H7 (cell line): ENCODE data around the gene WDR93. TPM values are rescaled to one million over a fixed set of nuclear protein-coding genes. Genes with fewer than 3 reads are reported as not detected.
"Not testable (repeated sequence)": the region's sequence is repeated elsewhere in the genome, so short reads cannot be mapped to it uniquely, and the experiment has no call there.

Experiments
- DNase-seq: peaks from one replicate; pipeline ENCODE4 v3.0.0; 2012
- H3K27me3 ChIP-seq: 2 replicates; pipeline ENCODE4 v1.6.0; 2011; ENCODE audit warnings: mild to moderate bottlenecking, low read length; ENCODE audit not compliant: control insufficient read depth, insufficient read depth
- H3K36me3 ChIP-seq: replicated peaks from 2 replicates; pipeline ENCODE4 v1.5.1; 2011; ENCODE audit warnings: low read length; ENCODE audit not compliant: control insufficient read depth, insufficient read depth
- H3K4me3 ChIP-seq: 2 replicates; pipeline ENCODE4 v1.5.1; 2011; ENCODE audit warnings: low read depth, mild to moderate bottlenecking, control low read depth, low read length, moderate library complexity; ENCODE audit not compliant: insufficient read depth
- total RNA-seq: library from RNA; depleted of rRNA; stranded (reverse); fragments of >200 nt; shearing (Covaris generic); gene quantifications from 2 replicates; pipeline ENCODE4 v1.2.3, GENCODE V29; 2014

WDR93 gene
- total RNA-seq, 1 experiment from 2014 or later, result not detected

DNA sequence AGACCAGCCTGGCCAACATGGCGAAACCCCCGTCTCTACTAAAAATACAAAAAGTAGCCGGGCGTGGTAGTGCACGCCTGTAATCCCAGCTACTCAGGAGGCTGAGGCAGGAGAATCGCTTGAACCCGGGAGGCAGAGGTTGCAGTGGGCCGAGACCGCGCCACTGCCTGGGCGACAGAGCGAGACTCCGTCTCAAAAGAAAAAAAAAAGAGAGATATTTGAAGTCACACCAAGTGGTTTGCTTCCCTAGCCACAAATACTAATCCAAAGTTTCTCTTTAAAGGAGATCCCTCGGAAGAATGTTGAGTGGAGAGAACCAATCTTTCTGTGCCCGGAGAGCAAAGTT is 708 bp upstream of the WDR93 start:
- H3K36me3 ChIP-seq, H3K27me3 ChIP-seq, DNase-seq: not testable (repeated sequence)
- H3K4me3 ChIP-seq, result peak overlapping the region; percentile 73

DNA sequence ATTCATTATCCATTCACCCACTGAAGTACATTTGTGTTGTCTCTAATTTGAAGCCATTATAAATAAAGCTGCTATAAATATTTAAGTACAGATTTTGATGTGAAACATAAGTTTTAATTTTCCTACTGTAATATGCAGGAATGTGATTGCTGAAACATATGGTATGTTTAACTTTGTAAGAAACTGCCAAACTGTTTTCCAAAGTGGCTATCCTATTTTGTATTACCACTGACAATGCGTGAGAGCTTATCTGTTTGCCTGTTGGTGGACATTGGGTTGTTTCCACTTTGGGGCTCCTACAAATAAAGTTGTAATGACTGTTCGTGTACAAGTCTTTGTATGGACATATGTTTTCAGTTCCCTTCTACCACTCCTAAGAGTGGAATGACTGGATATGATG is 2.5 kb downstream of the WDR93 start:
- no peak for DNase-seq
- Histone ChIP-seq H3K27me3 (no peaks in the 10 kb centered on the region; the same call in 1 of the 2 replicates), H3K36me3 (no peaks in the 10 kb centered on the region), H3K4me3 (no peak overlapping the region)

DNA sequence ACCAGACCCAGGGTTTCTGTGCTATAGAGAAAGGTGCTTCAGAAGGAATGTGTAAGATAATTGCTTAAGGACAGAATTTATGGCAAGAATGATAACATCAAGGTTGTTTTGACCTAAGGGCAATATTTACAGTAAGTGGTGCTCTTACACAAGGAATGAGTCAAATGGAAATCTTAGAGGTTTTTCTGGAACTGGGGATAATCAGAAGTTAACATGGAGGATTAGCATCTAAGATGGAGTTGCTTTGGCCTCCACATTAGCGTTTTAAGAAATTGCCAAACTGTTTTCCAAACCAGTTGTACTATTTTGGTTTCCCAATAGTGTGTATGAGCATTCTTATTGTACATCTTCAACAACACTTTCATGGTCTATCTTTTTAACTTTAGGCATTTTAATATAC is 3.1 kb downstream of the WDR93 start:
- DNase-seq, result no peak
- no peaks in the 10 kb centered on the region; the same call in 1 of the 2 replicates for H3K27me3 ChIP-seq
- H3K4me3 ChIP-seq, result no peak overlapping the region
- no peaks in the 10 kb centered on the region for H3K36me3 ChIP-seq

DNA sequence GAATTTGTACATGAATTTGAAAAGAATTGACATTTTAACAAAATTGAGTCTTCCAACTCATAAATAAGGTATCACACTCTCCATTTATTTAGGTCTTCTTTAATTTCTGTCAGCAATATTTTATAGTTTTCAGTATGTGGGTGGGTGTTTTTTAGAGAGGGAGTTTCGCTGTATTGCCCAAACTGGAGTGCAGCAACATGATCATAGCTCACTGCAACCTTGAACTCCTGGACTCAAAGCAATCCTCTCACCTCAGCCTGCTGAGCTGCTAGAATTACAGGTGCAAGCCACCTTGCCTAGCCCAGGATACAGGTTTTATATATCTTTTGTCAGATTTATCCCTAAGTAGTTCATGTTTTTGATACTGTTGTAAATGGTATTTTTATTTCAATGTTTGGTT is 4.6 kb downstream of the WDR93 start:
- no peaks in the 10 kb centered on the region for H3K36me3 ChIP-seq
- no peak for DNase-seq
- H3K4me3 ChIP-seq, result no peak overlapping the region
- no peaks in the 10 kb centered on the region; the same call in 1 of the 2 replicates for H3K27me3 ChIP-seq

DNA sequence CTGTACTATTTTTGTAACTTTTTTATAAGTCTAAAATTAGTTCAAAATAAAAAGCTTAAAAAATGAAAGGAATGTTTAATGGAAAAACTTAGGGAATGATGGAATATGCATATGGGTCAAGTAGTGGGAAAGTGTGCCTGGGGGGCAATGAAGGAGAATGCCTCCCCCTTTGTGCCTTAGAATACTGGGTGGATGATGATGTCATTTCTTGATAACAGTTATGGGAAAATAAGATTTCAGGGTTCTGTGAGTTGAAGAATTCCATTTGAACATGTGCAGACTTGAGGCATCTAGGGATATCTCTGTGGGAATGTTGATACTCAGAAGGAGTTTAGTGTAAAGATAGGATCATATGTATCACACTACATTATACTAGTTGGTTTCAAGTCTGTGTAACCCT is 13.8 kb downstream of the WDR93 start:
- no peaks in the 10 kb centered on the region for H3K27me3 ChIP-seq
- DNase-seq, result no peak
- no peak overlapping the region for H3K4me3 ChIP-seq
- H3K36me3 ChIP-seq, result no peaks in the 10 kb centered on the region

DNA sequence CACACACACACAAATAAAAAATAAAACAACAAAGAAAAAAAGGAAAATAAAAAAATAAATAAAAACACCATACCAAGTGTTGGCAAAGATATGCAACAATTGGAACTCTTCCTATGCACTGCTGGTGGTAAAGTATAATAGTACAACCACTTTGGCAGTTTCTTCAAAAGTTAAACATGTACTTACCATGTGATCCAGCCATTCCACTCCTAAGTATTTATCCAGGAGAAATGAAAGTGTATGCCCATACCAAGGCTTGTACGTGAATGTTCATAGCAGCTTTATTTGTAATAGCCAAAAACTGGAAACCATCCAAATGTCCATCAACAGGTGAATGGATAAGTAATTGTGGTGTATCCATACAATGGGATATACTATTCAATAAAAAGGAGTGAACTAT is 17.0 kb downstream of the WDR93 start:
- Histone ChIP-seq H3K27me3 (no peaks in the 10 kb centered on the region), H3K36me3 (no peaks in the 10 kb centered on the region), H3K4me3 (no peak overlapping the region)
- no peak for DNase-seq

DNA sequence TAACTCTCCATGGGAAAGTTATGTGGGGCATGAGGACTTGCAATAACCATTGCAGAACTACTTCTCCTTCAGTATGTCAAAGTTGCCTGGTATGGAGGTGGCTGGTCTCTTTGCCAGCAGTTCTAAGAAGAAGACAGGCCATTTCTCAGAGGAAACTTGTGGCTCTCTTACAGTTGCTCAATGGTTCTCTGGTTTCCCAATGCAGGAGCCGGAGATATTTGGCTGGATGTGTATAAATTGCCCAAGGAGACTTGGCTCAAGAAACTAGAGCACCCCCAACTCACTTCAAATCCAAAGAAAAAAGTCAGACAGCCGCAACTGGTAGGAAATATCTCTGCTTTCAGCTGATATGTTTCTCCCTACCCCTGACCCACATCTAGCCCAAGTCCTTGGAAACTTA is 24.2 kb downstream of the WDR93 start:
- Histone ChIP-seq H3K36me3 (no peaks in the 10 kb centered on the region), H3K27me3 (no peaks in the 10 kb centered on the region), H3K4me3 (no peak overlapping the region)
- DNase-seq, result no peak

DNA sequence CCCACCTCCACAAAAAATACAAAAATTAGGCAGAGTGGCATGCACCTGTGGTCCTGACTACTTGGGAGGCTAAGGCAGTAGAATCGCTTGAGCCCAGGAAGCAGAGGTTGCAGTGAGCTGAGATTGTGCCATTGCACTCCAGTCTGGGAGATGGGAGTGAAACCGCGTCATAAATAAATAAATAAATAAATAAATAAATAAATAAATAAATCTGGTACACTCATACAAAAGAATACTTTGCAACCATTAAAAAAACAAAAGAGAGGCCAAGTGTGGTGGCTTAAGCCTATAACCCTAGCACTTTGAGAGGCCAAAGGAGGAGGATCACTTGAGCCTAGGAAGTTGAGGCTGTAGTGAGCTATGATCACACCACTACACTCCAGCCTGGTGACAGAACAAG is 32.4 kb downstream of the WDR93 start:
- Histone ChIP-seq H3K27me3 (no peaks in the 10 kb centered on the region), H3K36me3 (no peaks in the 10 kb centered on the region), H3K4me3 (no peak overlapping the region)
- DNase-seq, result no peak

DNA sequence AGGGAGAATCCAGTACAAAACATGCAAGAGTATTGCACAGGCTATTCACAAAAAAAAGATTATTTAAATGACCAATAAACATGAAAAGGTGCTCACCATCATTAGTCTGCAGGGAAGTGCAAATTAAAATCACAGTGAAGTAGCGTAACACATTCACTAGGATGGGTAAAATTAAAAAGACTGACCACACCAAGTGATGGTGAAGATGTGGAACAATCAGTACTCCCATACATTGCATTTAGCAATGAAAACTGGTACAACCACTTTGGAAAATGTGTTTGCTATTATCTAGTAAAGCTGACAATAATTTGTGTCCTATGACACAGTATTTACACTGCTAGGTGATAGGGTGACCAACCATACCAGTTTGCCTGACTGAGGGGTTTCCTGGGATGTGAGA is 34.0 kb downstream of the WDR93 start:
- Histone ChIP-seq H3K4me3 (no peak overlapping the region), H3K36me3 (no peaks in the 10 kb centered on the region), H3K27me3 (no peaks in the 10 kb centered on the region)
- DNase-seq, result no peak

DNA sequence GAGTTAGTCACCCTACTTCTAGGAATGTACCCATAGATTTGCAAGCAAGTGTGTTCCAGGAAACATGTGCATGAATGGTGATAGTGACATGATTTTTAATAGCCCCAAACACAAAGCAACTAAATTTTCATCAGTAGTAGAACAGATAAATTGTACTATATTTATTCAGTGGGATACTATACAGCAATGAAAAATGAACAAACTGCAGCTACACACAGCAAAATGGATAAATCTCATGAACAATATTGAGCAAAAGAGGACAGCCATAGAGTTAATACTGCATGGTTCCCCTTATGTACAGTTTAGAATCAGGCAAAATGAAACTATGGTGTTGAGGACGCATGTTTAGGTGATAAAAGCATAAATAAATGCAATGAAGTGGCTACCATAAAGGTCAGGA is 34.5 kb downstream of the WDR93 start:
- Histone ChIP-seq H3K4me3 (no peak overlapping the region), H3K36me3 (no peaks in the 10 kb centered on the region), H3K27me3 (no peaks in the 10 kb centered on the region)
- DNase-seq, result no peak

DNA sequence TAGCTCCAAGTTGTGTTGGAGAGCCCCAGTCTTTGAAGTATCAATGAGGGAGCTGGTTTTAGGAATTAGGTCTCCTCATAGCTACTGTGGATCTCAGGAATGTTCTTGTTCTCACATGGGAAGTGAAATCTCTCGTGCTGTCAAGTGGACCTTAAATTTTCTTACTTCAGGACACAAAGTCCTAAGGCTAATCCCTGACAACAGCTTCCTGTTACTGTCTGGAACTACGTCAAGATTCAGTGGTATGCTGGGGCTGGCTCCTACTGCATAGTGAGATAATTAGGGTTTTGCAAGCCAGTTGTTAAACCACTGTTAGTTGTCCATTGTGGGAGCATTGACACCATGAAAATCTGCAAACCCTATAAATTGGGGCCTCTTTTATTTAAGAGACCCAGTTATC is 37.6 kb downstream of the WDR93 start:
- H3K4me3 ChIP-seq, result no peak overlapping the region
- no peak for DNase-seq
- H3K36me3 ChIP-seq, result no peaks in the 10 kb centered on the region

DNA sequence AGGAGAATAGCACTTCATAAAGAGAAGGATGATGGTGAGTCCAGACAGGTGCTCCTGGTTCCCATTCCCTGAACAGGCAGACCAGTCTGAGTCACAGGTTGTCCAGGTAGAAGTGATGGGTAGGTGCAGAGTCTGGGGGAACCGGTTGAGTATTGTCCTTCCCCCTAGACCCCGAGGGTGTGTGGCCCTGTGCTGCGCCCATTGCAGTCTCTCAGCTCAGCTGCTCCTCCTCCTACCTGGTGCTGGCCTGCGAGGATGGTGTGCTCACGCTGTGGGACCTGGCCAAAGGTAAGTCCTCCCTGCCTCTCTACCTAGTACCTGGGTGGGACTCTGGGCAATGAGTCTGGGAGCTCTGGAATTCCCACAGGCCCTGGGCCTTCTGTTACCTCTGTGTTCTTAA is 40.7 kb downstream of the WDR93 start:
- no peak overlapping the region for H3K4me3 ChIP-seq
- no peaks in the 10 kb centered on the region; the same call in 1 of the 2 replicates for H3K27me3 ChIP-seq
- no peaks in the 10 kb centered on the region for H3K36me3 ChIP-seq
- no peak for DNase-seq

More for the DNA sequence above, 37.6 kb downstream of the WDR93 start:
- H3K27me3 ChIP-seq, result no peaks in the 10 kb centered on the region; the same call in 1 of the 2 replicates

DNA sequence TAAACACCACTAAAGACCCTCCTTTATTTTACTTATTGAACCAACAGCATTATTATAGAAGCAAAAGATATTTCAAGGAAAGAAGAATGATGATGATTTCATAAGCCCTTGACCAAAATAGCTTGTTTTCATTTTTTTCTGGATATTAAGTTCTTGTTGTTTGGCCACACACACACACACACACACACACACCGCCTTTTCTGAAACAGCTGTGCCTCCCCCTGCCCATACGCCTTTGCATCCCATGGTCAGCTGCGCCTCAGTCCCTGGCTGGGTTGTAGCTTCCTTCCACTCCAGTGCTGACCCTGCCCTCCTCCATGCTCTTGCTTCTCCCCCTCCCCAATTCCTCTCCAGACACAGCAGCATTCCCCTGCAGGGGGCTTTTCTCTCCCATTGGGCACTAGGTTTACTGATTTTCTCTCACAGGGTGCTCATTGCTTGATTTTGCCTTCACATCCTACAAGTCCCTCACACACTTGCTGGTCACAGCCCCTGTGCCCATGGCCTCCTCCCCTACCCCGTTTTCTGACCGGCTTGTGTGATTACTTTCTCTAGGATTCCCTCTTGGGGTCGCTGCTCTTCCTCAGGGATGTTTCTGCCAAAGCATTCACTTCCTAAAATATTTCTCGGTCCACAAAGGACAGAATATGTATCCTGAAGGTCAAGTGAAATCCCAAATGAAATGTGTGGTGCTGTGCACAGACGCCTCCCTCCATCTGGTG is 42.0 kb downstream of the WDR93 start:
- Histone ChIP-seq H3K27me3 (no peaks in the 10 kb centered on the region; the same call in 1 of the 2 replicates), H3K4me3 (no peak overlapping the region)
- DNase-seq, result peak; percentile 53

DNA sequence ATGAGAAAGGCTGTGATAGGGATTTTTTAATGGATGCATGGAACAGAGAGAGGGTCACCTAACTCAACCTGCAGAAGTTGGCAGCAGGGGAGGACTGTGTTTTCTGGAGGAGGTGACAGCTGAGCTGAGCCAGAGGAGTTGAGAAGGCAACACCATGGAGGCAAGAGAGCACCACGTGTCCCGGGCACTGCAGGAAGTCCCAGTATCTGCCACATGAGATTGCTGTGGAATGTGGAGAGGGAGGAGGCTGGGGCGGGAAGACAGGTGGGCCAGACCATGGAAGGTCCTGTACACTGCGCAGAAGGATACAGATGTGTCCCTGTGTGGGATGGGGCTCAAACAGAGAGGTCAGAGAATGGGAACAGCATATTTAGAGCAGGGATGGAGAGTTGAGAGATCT is 45.2 kb downstream of the WDR93 start:
- no peak for DNase-seq
- H3K27me3 ChIP-seq, result no peaks in the 10 kb centered on the region; the same call in 1 of the 2 replicates
- H3K36me3 ChIP-seq, result no peaks in the 10 kb centered on the region
- no peak overlapping the region for H3K4me3 ChIP-seq

More for the DNA sequence above, 42.0 kb downstream of the WDR93 start:
- H3K36me3 ChIP-seq, result no peaks in the 10 kb centered on the region

DNA sequence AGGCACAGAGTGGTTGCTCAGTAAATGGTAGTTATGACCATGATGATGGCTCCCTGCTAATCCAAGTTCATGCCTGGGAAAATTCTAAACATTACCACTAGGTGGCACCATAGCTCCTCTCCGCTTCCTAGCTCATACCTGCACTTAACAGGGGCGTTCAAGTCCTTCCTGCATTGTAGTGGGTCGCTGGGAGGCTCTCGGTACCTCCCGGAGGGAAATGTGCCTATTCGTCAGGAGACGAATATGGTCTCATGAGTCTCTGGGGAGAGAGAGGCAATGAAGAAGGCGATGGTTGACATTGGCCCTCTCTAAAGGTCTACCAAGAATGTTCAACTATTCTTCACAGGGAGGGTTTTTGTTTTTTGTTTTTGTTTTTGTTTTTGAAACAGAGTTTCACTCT is 49.5 kb downstream of the WDR93 start:
- DNase-seq, result peak; percentile 86
- H3K4me3 ChIP-seq, result no peak overlapping the region
- H3K27me3 ChIP-seq, result peaks cover 2% of the 10 kb centered on the region; the same call in 1 of the 2 replicates
- H3K36me3 ChIP-seq, result no peaks in the 10 kb centered on the region

DNA sequence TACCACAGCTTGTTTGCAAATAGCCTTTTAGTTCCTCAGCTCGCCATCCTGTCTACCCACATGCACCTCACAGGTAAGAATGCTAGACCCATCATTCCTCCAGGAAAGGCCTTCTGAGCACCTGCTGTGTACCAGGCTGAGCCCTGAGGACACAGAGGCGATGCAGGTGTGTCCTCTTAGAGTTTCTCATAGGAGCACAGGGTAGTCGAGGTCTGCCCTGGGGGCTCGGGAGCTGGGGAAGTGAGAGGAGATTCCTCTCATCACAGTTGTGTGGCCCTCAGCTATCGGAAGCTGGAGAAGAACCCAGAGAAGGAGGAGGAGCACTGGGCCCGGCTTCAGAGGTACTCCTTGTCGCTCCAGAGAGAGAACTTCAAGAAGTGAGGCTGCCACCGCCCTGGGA is 52.4 kb downstream of the WDR93 start:
- H3K27me3 ChIP-seq, result peaks cover 25% of the 10 kb centered on the region
- no peak for DNase-seq
- no peak overlapping the region for H3K4me3 ChIP-seq
- no peaks in the 10 kb centered on the region for H3K36me3 ChIP-seq
